Measurements from ENCODE around the gene VILL.

- TF ChIP-seq CTCF (IDR thresholded peaks at IDR 0.05; ENCODE audit: insufficient read depth, low read depth, low read length) (no peak), EZH2 (IDR thresholded peaks at IDR 0.05; ENCODE audit: insufficient read depth, low read length) (no peak)
Measured at GRCh38 chr3:38001456-38002081, 11.0 kb downstream of the VILL start.

Data from astrocyte (in vitro differentiated cells and primary cell).